Fibroblast of lung (primary cell): Measurements from ENCODE around the gene PLA2G4F. TPM values are rescaled to one million over a fixed set of nuclear protein-coding genes. Genes with fewer than 3 reads are reported as not detected.

Experiments used
- DNase-seq, 2 donors: peaks; one replicate each; pipeline versions ENCODE4 v3.0.0 to v3.0.0-alpha.2; 2010; ENCODE audit warnings: low read depth in 2 of 2
- H2AFZ ChIP-seq: 2 replicates; pipeline ENCODE4 v1.5.1; 2012; ENCODE audit warnings: low read length, control low read depth, inconsistent platforms
- H3K27ac ChIP-seq: 2 replicates; pipeline ENCODE4 v1.5.1; 2011; ENCODE audit warnings: low read length, control low read depth; ENCODE audit not compliant: insufficient read depth
- H3K27me3 ChIP-seq: 2 replicates; pipeline ENCODE4 v1.5.1; 2011; ENCODE audit warnings: mild to moderate bottlenecking, low read length; ENCODE audit not compliant: control insufficient read depth, insufficient read depth
- H3K36me3 ChIP-seq: 2 replicates; pipeline ENCODE4 v1.5.1; 2011; ENCODE audit warnings: low read length; ENCODE audit not compliant: control insufficient read depth, insufficient read depth
- H3K4me1 ChIP-seq: 2 replicates; pipeline ENCODE4 v1.5.1; 2011; ENCODE audit warnings: low read length; ENCODE audit not compliant: control insufficient read depth, insufficient read depth; ENCODE audit errors: extremely low read depth
- H3K4me2 ChIP-seq: 2 replicates; pipeline ENCODE4 v1.5.1; 2011; ENCODE audit warnings: low read length, control low read depth; ENCODE audit not compliant: insufficient read depth; ENCODE audit errors: extremely low read depth
- H3K4me3 ChIP-seq, 4 experiments: fragments of 200-600 bp in 1 of 4; sonication (generic) in 1 of 4; replicated peaks in 1 of 4; 2 replicates each; pipeline ENCODE4 v1.5.1; 2011 to 2016; ENCODE audit warnings: low read length in 4 of 4, low read depth in 3 of 4, mild to moderate bottlenecking in 3 of 4, control low read depth in 2 of 4, inconsistent platforms in 1 of 4, mixed read lengths in 1 of 4; ENCODE audit not compliant: insufficient read depth in 1 of 4; ENCODE audit errors: control extremely low read depth in 1 of 4
- H3K79me2 ChIP-seq: 2 replicates; pipeline ENCODE4 v1.5.1; 2012; ENCODE audit warnings: mild to moderate bottlenecking, low read length, inconsistent platforms; ENCODE audit not compliant: control insufficient read depth, insufficient read depth
- H3K9ac ChIP-seq: 2 replicates; pipeline ENCODE4 v1.5.1; 2011; ENCODE audit warnings: mild to moderate bottlenecking, low read length, control low read depth; ENCODE audit not compliant: insufficient read depth
- H3K9me3 ChIP-seq: 2 replicates; pipeline ENCODE4 v1.5.1; 2012; ENCODE audit warnings: low read depth, low read length; ENCODE audit not compliant: control insufficient read depth, insufficient read depth
- H4K20me1 ChIP-seq: 2 replicates; pipeline ENCODE4 v1.5.1; 2011; ENCODE audit warnings: low read length; ENCODE audit not compliant: control insufficient read depth, insufficient read depth; ENCODE audit errors: extremely low read depth
- CTCF ChIP-seq, 2 donors: IDR thresholded peaks in 1 of 2; conservative IDR thresholded peaks in 1 of 2; 1 replicate in 1 of 2; 2 replicates in 1 of 2; pipeline ENCODE4 v1.5.1; 2011 to 2012; ENCODE audit warnings: low read length in 2 of 2, control low read depth in 1 of 2, inconsistent platforms in 1 of 2, low read depth in 1 of 2, mild to moderate bottlenecking in 1 of 2
- EZH2 ChIP-seq: IDR thresholded peaks from 2 replicates; pipeline ENCODE4 v1.5.1; 2012; ENCODE audit warnings: low read length, control low read depth, mild to moderate bottlenecking; ENCODE audit errors: missing control alignments
- polyA plus RNA-seq, 2 donors: library from polyadenylated mRNA; depleted of rRNA in 1 of 2; stranded (reverse) in 1 of 2; unstranded in 1 of 2; fragments of >200 nt; gene quantifications; 2 replicates each; pipeline ENCODE4 v1.2.1, GENCODE V29; 2011 to 2012; ENCODE audit warnings: missing spikeins in 1 of 2
- total RNA-seq: library from RNA; depleted of rRNA; stranded (reverse); fragments of >200 nt; gene quantifications from 2 replicates; pipeline ENCODE4 v1.2.1, GENCODE V29; 2014

The PLA2G4F gene
- total and polyA plus RNA-seq, 2 donors (not counting 1 experiment from before 2014, with no cell fraction given) = not detected

DNA sequence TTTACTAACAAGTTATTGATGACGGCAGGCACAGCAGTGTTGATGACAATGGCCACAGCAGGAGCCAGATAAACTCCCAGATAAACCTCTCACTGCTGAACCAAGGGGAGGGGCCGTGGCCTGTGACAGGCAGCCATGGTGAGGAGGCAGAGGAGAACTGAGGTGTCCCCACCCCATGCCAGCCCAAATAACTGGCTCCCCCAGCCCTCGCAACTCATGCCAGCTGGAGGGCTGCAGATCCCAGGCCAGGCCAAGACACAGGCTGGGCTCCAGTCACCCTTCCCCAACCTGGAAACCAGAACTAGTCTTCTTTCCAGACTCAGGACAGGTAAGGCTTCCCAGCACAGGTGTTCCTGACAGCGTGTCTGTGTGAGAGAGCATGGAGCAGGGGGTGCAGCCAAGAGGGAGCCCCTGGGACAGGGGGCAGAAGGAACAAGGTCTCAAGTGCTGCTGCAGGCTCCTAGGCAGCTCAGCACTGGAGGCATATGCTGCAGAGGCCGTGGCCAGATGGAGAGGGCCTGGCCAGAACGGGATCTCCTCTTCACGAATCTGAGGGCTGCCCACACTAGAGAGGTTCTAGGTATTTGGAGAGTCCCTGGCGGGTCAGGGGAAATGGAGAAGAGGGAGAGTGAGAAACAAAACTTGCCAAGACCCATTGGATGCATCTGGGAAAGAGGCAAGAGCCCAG lies 15.9 kb downstream of the PLA2G4F start:
- Histone ChIP-seq H3K79me2 (no peaks in the 10 kb centered on the region), H3K27ac (no peak overlapping the region), H2AFZ (no peak overlapping the region), H3K9ac (no peak overlapping the region), H3K9me3 (no peaks in the 10 kb centered on the region), H3K36me3 (no peaks in the 10 kb centered on the region), H3K4me3 (no peak overlapping the region), H3K4me2 (no peak overlapping the region), H3K27me3 (peaks cover 18% of the 10 kb centered on the region), H4K20me1 (no peaks in the 10 kb centered on the region), H3K4me1 (no peaks in the 10 kb centered on the region)
- no peak for DNase-seq
- TF ChIP-seq CTCF (conservative IDR thresholded peaks at IDR 0.05 in 1 of 2, IDR thresholded peaks at IDR 0.05 in 1 of 2; ENCODE audit: low read depth in 1 of 2, low read length in 2 of 2) (no peak), EZH2 (no peak)

- Histone ChIP-seq H3K27me3 (peaks cover 18% of the 10 kb centered on the region), H3K36me3 (no peaks in the 10 kb centered on the region), H3K27ac (no peak overlapping the region), H4K20me1 (no peaks in the 10 kb centered on the region), H3K4me2 (no peak overlapping the region), H3K9me3 (no peaks in the 10 kb centered on the region), H2AFZ (no peak overlapping the region), H3K79me2 (no peaks in the 10 kb centered on the region), H3K4me1 (no peaks in the 10 kb centered on the region), H3K4me3 (no peak overlapping the region), H3K9ac (no peak overlapping the region)
- DNase-seq = no peak
- no peak for TF ChIP-seq CTCF (conservative IDR thresholded peaks at IDR 0.05 in 1 of 2, IDR thresholded peaks at IDR 0.05 in 1 of 2; ENCODE audit: low read depth in 1 of 2, low read length in 2 of 2)
- no peak for TF ChIP-seq EZH2
Measured at GRCh38 chr15:42139596-42139995, 16.8 kb downstream of the PLA2G4F start.

DNA sequence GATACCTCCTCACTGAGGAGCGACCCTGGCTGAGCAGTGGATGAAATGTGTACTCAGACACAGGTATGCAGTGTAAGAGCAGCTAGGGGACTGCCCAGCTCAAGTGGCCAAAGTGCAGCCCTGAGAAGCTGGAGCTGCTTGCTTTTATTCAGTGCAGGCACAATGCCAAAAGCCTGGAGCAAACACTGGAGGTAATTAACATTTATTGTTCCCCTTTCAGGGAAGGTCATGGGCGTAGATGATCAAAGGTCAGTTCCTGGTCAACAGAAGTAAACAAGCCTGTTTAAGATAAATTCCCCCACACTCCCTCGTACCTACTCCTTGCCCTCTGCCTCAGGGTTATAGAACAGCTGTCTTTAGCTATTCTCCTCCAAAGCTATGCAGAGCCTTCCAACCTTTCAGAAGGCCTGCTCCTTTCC lies 17.5 kb downstream of the PLA2G4F start:
- H3K4me1 ChIP-seq = no peaks in the 10 kb centered on the region
- DNase-seq = no peak
- TF ChIP-seq CTCF (conservative IDR thresholded peaks at IDR 0.05 in 1 of 2, IDR thresholded peaks at IDR 0.05 in 1 of 2; ENCODE audit: low read depth in 1 of 2, low read length in 2 of 2) (no peak), EZH2 (no peak)

More for the DNA sequence above, 17.5 kb downstream of the PLA2G4F start:
- no peaks in the 10 kb centered on the region for H3K36me3 ChIP-seq
- no peak overlapping the region for H3K4me2 ChIP-seq
- H4K20me1 ChIP-seq = no peaks in the 10 kb centered on the region
- H2AFZ ChIP-seq = no peak overlapping the region
- peaks cover 18% of the 10 kb centered on the region for H3K27me3 ChIP-seq
- H3K4me3 ChIP-seq = no peak overlapping the region
- H3K79me2 ChIP-seq = no peaks in the 10 kb centered on the region
- H3K27ac ChIP-seq = no peak overlapping the region
- H3K9ac ChIP-seq = no peak overlapping the region
- no peaks in the 10 kb centered on the region for H3K9me3 ChIP-seq
